HFFc6 (cell line): ENCODE results near the gene PTPRM. TPM values are rescaled to one million over a fixed set of nuclear protein-coding genes. Genes with fewer than 3 reads are reported as not detected.

Source experiments
- DNase-seq: peaks from one replicate; pipeline ENCODE4 v3.0.0-alpha.2; 2018
- H3K27ac Mint-ChIP-seq: 2 replicates; pipeline ENCODE4 v1.8.0; 2020; ENCODE audit warnings: mild to moderate bottlenecking, mixed read lengths
- H3K27me3 Mint-ChIP-seq: 2 replicates; pipeline ENCODE4 v1.8.0; 2021; ENCODE audit warnings: mild to moderate bottlenecking, moderate library complexity, mixed read lengths; ENCODE audit not compliant: insufficient read depth
- H3K36me3 Mint-ChIP-seq: 2 replicates; pipeline ENCODE4 v1.8.0; 2021; ENCODE audit warnings: low read depth, mixed read lengths
- H3K4me1 Mint-ChIP-seq: 2 replicates; pipeline ENCODE4 v1.8.0; 2020; ENCODE audit warnings: low read depth, mixed read lengths
- H3K4me3 Mint-ChIP-seq: 2 replicates; pipeline ENCODE4 v1.8.0; 2020; ENCODE audit warnings: mild to moderate bottlenecking, moderate library complexity, mixed read lengths
- H3K9me3 Mint-ChIP-seq: 2 replicates; pipeline ENCODE4 v1.8.0; 2020; ENCODE audit warnings: mild to moderate bottlenecking, mixed read lengths
- total RNA-seq, 6 experiments: library from RNA; stranded (reverse); fragmentation: NEBNext Ultra II Directional; extraction: Animal tissue kit (Norgen Biotek cat#: 25700); gene quantifications; 2 replicates in 1 of 6; 3 replicates in 5 of 6; pipeline ENCODE4 v1.2.3, GENCODE V29; 2021
- TF ChIP-seq, protein P1 (sequence below): fragments of 200-600 bp; sonication (generic); IDR thresholded peaks from 2 replicates; pipeline ENCODE4 v1.5.0; 2021; ENCODE audit warnings: antibody characterized with exemption, mild to moderate bottlenecking

PTPRM gene
- total RNA-seq, 6 experiments from 2014 or later = 39.4 to 49.8 (median 43.8) TPM

DNA sequence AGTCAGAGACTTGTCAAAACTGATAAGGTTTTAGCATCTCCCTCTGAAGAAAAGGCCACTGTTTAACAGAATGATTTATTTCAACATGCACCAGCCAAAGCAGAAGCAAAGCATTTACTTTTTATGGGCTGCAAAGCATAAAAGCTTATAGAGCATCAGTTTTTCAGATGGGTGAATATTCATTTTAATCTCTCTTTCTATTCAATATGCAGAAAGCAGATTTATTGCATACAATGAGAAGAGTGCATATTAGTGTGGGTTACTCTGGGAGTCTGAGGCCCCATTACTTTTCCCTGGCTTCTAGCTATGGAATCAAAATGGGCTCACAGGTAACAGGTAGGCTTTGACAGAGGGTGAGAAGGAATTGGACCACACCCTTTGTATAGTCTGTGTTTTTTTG, 9.0 kb downstream of the PTPRM start:
- Mint-ChIP-seq H3K27ac (peak overlapping the region; percentile 87), H3K4me1 (peaks cover 75% of the 10 kb centered on the region), H3K36me3 (no peaks in the 10 kb centered on the region), H3K4me3 (peak overlapping the region; percentile 68), H3K27me3 (peaks cover 1% of the 10 kb centered on the region), H3K9me3 (no peaks in the 10 kb centered on the region)
- TF ChIP-seq, protein P1, sequence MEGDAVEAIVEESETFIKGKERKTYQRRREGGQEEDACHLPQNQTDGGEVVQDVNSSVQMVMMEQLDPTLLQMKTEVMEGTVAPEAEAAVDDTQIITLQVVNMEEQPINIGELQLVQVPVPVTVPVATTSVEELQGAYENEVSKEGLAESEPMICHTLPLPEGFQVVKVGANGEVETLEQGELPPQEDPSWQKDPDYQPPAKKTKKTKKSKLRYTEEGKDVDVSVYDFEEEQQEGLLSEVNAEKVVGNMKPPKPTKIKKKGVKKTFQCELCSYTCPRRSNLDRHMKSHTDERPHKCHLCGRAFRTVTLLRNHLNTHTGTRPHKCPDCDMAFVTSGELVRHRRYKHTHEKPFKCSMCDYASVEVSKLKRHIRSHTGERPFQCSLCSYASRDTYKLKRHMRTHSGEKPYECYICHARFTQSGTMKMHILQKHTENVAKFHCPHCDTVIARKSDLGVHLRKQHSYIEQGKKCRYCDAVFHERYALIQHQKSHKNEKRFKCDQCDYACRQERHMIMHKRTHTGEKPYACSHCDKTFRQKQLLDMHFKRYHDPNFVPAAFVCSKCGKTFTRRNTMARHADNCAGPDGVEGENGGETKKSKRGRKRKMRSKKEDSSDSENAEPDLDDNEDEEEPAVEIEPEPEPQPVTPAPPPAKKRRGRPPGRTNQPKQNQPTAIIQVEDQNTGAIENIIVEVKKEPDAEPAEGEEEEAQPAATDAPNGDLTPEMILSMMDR = no peak
- no peak for DNase-seq

DNA sequence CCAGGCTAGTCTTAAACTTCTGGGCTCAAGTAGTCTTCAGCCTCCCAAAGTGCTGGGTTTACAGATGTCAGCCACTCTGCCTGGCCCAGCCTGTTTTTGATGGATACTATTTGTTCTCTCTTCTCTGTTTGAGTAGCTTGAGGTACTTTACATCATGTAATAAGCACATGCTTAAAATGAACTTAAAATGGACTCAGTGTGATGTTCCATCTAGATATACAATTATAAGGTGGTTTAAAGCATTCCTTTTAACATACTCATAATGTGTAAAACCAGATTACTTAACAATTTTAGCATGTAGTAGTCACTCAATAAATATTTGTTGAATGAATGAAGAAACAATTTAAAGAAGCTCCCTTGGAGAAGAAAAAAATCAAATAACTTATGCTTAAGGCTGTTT, 9.6 kb downstream of the PTPRM start:
- H3K36me3 Mint-ChIP-seq = no peaks in the 10 kb centered on the region
- H3K27ac Mint-ChIP-seq = peak overlapping the region; percentile 87
- H3K4me1 Mint-ChIP-seq = peaks cover 71% of the 10 kb centered on the region
- peaks cover 1% of the 10 kb centered on the region for H3K27me3 Mint-ChIP-seq
- H3K9me3 Mint-ChIP-seq = no peaks in the 10 kb centered on the region
- DNase-seq = peak; percentile 55
- peak overlapping the region; percentile 23 for H3K4me3 Mint-ChIP-seq
- TF ChIP-seq, protein P1 = no peak

DNA sequence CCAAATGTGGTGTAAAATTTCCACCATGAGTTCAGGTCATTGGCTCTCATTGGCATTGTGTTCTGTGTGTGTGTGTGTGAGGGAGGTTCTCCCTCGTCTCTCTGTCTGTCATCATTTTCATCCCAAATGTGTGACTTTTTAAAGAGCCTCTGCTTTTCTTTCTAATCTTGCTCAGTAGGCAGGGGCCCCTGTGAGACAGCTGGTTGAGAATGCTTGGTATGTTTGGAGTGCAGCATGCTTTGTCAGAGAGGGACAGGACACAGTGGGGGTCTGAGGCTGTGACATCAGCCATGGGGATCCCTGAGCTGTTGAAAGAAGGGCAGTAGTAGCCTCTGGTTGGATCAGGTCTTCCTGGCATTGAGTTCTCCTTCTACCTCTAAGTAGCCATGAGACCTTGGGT, 10.6 kb downstream of the PTPRM start:
- DNase-seq = peak; percentile 68
- Mint-ChIP-seq H3K27me3 (peaks cover 1% of the 10 kb centered on the region), H3K9me3 (no peaks in the 10 kb centered on the region), H3K27ac (peak overlapping the region; percentile 92), H3K36me3 (peaks cover 7% of the 10 kb centered on the region; the same call in 1 of the 2 replicates), H3K4me3 (peak overlapping the region; percentile 80), H3K4me1 (peaks cover 68% of the 10 kb centered on the region)
- TF ChIP-seq, protein P1 = no peak

DNA sequence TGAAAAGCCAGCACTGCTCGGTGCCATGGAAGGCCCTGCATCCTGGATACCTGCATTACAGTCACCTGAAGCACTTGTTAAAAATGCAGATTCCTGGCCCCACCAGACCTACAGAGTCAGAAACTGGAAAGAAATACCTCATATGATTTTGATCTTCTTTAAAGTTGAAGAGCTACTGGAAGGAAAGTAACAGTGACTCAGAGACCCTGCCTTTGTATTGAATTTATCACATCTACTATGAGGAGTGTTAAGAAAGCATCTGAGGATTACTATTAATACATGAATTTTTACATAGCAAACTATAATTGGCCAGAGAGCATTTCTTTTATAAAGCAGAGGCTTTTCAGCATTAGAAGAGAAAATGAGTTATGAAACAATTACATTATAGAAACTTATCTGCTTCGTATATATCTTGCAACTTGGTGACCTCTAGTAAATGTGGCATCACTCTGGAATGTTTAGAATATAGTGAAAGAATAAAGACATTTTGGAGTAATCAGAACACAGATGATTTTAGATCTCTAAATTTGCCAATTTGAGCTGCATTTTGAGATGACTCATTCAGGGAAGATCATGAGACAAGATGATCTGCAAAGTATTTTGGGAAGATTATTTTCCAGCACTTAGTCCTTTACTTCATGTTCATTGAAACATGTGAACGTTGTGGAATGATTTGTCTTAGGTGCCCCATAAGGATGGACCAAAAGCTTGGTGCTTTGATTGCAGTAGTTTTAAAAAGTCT, 12.2 kb downstream of the PTPRM start:
- DNase-seq = no peak
- Mint-ChIP-seq H3K27me3 (peaks cover 1% of the 10 kb centered on the region), H3K9me3 (no peaks in the 10 kb centered on the region), H3K4me3 (peak overlapping the region; percentile 41), H3K36me3 (peaks cover 7% of the 10 kb centered on the region; the same call in 1 of the 2 replicates), H3K4me1 (peaks cover 67% of the 10 kb centered on the region), H3K27ac (peak overlapping the region; percentile 74)
- TF ChIP-seq, protein P1 = no peak

DNA sequence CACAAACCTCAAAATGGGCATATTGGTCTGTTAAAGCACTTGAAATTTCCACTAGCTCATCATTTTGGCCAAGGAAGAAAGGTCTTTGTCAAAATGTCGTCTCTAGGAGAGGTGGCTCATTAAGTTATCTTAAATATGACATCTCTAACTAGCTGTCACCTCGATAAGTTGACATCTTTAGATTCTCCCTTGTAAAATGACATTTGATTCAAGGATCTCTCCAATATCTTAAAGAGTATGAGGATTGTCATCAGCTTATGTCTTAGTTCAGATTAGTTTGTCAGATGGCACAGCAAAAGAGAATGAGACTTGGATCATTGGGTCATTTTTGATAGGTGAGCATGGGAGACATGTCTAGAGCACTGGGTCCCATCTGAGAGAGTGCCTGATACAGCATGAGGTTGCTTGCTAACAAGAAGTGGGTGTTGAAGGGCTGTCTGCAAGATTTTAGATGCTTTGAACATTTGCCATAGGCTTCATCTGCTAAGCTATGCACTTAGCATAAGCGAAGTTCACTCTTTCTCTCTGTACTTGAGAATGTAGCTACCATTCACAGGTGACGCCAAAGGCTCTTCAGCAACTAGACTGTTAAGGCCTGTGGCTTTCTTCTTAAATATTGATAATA, 12.9 kb downstream of the PTPRM start:
- H3K4me1 Mint-ChIP-seq = peaks cover 64% of the 10 kb centered on the region
- TF ChIP-seq, protein P1 = no peak

More for the DNA sequence above, 12.9 kb downstream of the PTPRM start:
- Mint-ChIP-seq H3K36me3 (peaks cover 7% of the 10 kb centered on the region; the same call in 1 of the 2 replicates), H3K27me3 (peaks cover 1% of the 10 kb centered on the region), H3K27ac (peak overlapping the region; percentile 74), H3K4me3 (no peak overlapping the region), H3K9me3 (no peaks in the 10 kb centered on the region)
- DNase-seq = no peak
